ENCODE measurements around the gene APBA2.

DNA sequence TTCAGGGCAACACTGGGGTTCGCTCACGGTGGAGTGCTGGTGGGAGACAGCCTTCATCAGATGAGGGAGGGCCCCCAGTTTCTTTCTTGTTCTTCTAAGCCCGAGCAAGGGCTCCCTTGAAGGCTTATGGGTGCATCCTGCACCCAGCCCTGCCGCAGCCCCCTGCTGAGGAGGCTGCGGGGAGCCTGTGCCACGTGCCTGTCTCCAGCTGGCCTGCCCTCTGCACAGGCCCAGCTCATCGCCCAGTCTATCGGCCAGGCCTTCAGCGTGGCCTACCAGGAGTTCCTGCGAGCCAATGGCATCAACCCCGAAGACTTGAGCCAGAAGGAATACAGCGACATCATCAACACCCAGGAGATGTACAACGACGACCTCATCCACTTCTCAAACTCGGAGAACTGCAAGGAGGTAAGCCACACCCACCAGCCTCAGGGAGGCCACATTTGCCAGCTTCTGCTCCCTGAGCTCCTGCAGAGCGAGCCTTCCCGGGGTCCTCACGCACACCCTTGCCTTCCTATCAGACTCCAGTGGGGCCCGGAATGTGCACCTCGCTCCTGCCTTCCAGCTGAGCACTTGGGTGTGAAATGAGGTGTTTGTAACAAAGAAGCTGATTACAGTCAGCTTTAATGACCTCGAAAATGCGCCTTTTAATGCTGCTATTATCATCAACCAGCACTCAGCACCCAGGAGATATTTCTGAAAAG lies 219.5 kb downstream of the APBA2 start:
- TF ChIP-seq, protein P1, sequence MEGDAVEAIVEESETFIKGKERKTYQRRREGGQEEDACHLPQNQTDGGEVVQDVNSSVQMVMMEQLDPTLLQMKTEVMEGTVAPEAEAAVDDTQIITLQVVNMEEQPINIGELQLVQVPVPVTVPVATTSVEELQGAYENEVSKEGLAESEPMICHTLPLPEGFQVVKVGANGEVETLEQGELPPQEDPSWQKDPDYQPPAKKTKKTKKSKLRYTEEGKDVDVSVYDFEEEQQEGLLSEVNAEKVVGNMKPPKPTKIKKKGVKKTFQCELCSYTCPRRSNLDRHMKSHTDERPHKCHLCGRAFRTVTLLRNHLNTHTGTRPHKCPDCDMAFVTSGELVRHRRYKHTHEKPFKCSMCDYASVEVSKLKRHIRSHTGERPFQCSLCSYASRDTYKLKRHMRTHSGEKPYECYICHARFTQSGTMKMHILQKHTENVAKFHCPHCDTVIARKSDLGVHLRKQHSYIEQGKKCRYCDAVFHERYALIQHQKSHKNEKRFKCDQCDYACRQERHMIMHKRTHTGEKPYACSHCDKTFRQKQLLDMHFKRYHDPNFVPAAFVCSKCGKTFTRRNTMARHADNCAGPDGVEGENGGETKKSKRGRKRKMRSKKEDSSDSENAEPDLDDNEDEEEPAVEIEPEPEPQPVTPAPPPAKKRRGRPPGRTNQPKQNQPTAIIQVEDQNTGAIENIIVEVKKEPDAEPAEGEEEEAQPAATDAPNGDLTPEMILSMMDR (IDR thresholded peaks at IDR 0.05), result no peak
- no peak for TF ChIP-seq POLR2A (IDR thresholded peaks at IDR 0.05)
